ENCODE measurements around the gene AUNIP.
"Not testable (repeated sequence)": the region's sequence is repeated elsewhere in the genome, so short reads cannot be mapped to it uniquely, and the experiment has no call there.

The AUNIP gene

GRCh38 chr1:25839808-25840207, 19.4 kb downstream of the AUNIP start:
- not testable (repeated sequence) for H3K27me3 ChIP-seq (ENCODE audit: control insufficient read depth, insufficient read depth, low read length)
- peaks cover 20% of the 10 kb centered on the region for H3K36me3 ChIP-seq (ENCODE audit: control insufficient read depth, insufficient read depth, low read length)

DNA sequence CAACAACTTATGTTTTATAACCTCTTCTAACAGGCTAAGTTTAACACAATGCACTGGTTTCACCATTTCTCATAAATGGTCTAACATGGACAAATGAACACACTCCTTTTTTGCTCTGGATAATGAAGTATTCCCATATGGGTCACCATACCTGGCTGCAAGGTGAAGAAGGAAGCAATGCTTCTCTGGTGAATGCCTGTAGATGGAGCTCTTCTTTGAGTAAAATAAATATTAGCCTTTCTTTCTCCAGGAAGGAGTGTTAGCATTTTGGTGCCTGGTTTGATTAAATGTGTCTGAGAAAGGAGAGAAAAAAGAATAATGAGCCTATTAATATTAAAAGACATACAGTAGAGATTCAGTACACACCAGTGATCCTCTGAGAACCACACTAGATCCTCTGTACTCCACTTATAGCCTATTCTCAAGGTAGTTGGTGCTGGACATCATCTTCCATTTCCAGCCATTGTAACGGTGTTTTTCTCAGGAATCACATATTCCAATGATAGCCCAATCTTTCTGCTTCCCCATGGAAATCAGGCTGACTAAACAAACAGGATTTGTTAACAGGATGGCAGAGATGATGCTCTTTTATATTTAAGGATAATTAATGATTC, 21.9 kb downstream of the AUNIP start:
- Histone ChIP-seq H3K27ac (ENCODE audit: low read depth, low read length) (no peak overlapping the region), H3K36me3 (ENCODE audit: control insufficient read depth, insufficient read depth, low read length) (peaks cover 42% of the 10 kb centered on the region), H3K4me1 (ENCODE audit: control insufficient read depth, insufficient read depth, low read length) (peaks cover 5% of the 10 kb centered on the region; the same call in 1 of the 2 replicates), H3K27me3 (ENCODE audit: control insufficient read depth, insufficient read depth, low read length) (no peaks in the 10 kb centered on the region), H3K9ac (ENCODE audit: low read length) (no peak overlapping the region), H3K9me3 (ENCODE audit: control insufficient read depth, insufficient read depth, low read depth, low read length) (no peaks in the 10 kb centered on the region), H3K4me3 (ENCODE audit: low read depth, low read length) (no peak overlapping the region)

More at GRCh38 chr1:25839808-25840207, 19.4 kb downstream of the AUNIP start:
- not testable (repeated sequence) for H3K9me3 ChIP-seq (ENCODE audit: control insufficient read depth, insufficient read depth, low read depth, low read length); H3K9ac ChIP-seq (ENCODE audit: low read length); H3K27ac ChIP-seq (ENCODE audit: low read depth, low read length); H3K4me1 ChIP-seq (ENCODE audit: control insufficient read depth, insufficient read depth, low read length); H3K4me3 ChIP-seq (ENCODE audit: low read depth, low read length)

DNA sequence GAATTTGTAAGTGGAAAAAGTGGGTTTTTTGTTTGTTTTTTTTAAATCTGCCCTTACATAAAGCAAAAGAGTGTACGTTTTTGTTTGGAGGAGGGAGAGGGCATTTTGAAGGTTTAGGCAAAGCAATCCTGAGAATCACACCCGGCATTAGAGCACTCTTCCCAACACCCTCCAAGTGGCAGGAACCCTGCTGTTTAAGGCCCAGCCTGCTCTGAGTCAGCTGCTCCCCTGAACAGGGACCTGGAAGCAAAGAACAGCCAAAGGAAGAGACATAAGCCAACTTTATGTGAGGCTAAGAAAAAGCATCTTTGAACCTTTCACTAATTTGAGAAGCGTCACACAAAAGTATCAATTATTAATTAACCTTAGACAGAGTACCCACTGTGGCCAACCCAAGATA, 22.6 kb downstream of the AUNIP start:
- no peaks in the 10 kb centered on the region for H3K27me3 ChIP-seq (ENCODE audit: control insufficient read depth, insufficient read depth, low read length)
- H3K9ac ChIP-seq (ENCODE audit: low read length), result no peak overlapping the region
- no peaks in the 10 kb centered on the region for H3K9me3 ChIP-seq (ENCODE audit: control insufficient read depth, insufficient read depth, low read depth, low read length)
- peaks cover 49% of the 10 kb centered on the region for H3K36me3 ChIP-seq (ENCODE audit: control insufficient read depth, insufficient read depth, low read length)
- H3K27ac ChIP-seq (ENCODE audit: low read depth, low read length), result no peak overlapping the region
- H3K4me1 ChIP-seq (ENCODE audit: control insufficient read depth, insufficient read depth, low read length), result peaks cover 5% of the 10 kb centered on the region; the same call in 1 of the 2 replicates
- no peak overlapping the region for H3K4me3 ChIP-seq (ENCODE audit: low read depth, low read length)

GRCh38 chr1:25834894-25835293, 24.4 kb downstream of the AUNIP start:
- Histone ChIP-seq H3K9ac (ENCODE audit: low read length) (no peak overlapping the region), H3K27me3 (ENCODE audit: control insufficient read depth, insufficient read depth, low read length) (no peaks in the 10 kb centered on the region), H3K4me3 (ENCODE audit: low read depth, low read length) (no peak overlapping the region), H3K27ac (ENCODE audit: low read depth, low read length) (no peak overlapping the region), H3K36me3 (ENCODE audit: control insufficient read depth, insufficient read depth, low read length) (peaks cover 67% of the 10 kb centered on the region), H3K9me3 (ENCODE audit: control insufficient read depth, insufficient read depth, low read depth, low read length) (no peaks in the 10 kb centered on the region), H3K4me1 (ENCODE audit: control insufficient read depth, insufficient read depth, low read length) (peaks cover 5% of the 10 kb centered on the region; the same call in 1 of the 2 replicates)

- Histone ChIP-seq H3K4me3 (ENCODE audit: low read depth, low read length) (no peak overlapping the region), H3K9ac (ENCODE audit: low read length) (no peak overlapping the region), H3K27me3 (ENCODE audit: control insufficient read depth, insufficient read depth, low read length) (no peaks in the 10 kb centered on the region), H3K9me3 (ENCODE audit: control insufficient read depth, insufficient read depth, low read depth, low read length) (no peaks in the 10 kb centered on the region), H3K4me1 (ENCODE audit: control insufficient read depth, insufficient read depth, low read length) (peaks cover 5% of the 10 kb centered on the region; the same call in 1 of the 2 replicates), H3K36me3 (ENCODE audit: control insufficient read depth, insufficient read depth, low read length) (peaks cover 84% of the 10 kb centered on the region), H3K27ac (ENCODE audit: low read depth, low read length) (no peak overlapping the region)
These were observed 26.1 kb downstream of the AUNIP start for GRCh38 chr1:25833158-25833557.

DNA sequence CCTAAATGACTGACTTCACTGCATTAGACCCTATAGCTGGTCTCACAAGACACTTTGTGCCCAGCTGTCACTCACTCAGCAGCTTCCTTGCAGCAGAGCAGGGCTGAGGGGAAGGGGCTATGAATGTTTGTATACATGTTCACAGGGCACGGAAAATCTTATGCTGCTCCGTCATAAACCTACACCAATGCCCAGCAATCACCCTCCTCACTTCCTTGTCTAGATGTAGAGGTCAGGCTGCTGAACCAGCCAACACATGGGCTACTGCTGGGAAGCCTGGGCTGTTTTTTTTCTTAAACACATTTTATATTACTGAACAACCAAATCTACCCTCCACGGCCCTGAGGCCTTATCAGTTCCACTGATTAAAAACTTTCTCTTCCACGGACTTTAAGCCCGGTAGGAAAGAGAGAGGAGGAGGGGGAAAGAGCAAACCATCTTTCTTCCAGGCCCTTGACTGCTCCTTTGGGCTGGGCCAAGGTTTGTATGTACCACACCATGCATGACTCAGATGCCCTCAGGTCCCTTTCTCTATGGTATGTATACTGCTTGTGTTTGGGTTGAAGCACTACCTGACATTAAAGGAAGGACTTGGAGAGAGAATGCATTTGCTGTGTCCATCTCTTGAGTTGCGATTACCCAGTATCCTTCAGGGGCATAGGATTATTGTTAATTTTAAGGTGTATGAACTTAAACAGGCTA, 26.8 kb downstream of the AUNIP start:
- H3K36me3 ChIP-seq (ENCODE audit: control insufficient read depth, insufficient read depth, low read length), result peaks cover 91% of the 10 kb centered on the region
- H3K9ac ChIP-seq (ENCODE audit: low read length), result no peak overlapping the region

GRCh38 chr1:25831569-25832196, 27.6 kb downstream of the AUNIP start:
- no peak overlapping the region for H3K4me3 ChIP-seq (ENCODE audit: low read depth, low read length)
- peaks cover under 1% of the 10 kb centered on the region; the same call in 1 of the 2 replicates for H3K4me1 ChIP-seq (ENCODE audit: control insufficient read depth, insufficient read depth, low read length)
- no peak overlapping the region for H3K9ac ChIP-seq (ENCODE audit: low read length)
- no peak overlapping the region for H3K27ac ChIP-seq (ENCODE audit: low read depth, low read length)
- H3K36me3 ChIP-seq (ENCODE audit: control insufficient read depth, insufficient read depth, low read length), result peaks cover 91% of the 10 kb centered on the region
- H3K27me3 ChIP-seq (ENCODE audit: control insufficient read depth, insufficient read depth, low read length), result no peaks in the 10 kb centered on the region
- H3K9me3 ChIP-seq (ENCODE audit: control insufficient read depth, insufficient read depth, low read depth, low read length), result no peaks in the 10 kb centered on the region

More for the DNA sequence above, 26.8 kb downstream of the AUNIP start:
- peaks cover 5% of the 10 kb centered on the region; the same call in 1 of the 2 replicates for H3K4me1 ChIP-seq (ENCODE audit: control insufficient read depth, insufficient read depth, low read length)
- H3K27ac ChIP-seq (ENCODE audit: low read depth, low read length), result no peak overlapping the region
- H3K4me3 ChIP-seq (ENCODE audit: low read depth, low read length), result no peak overlapping the region
- no peaks in the 10 kb centered on the region for H3K9me3 ChIP-seq (ENCODE audit: control insufficient read depth, insufficient read depth, low read depth, low read length)
- H3K27me3 ChIP-seq (ENCODE audit: control insufficient read depth, insufficient read depth, low read length), result no peaks in the 10 kb centered on the region

- H3K27ac ChIP-seq (ENCODE audit: low read depth, low read length), result no peak overlapping the region
- peaks cover 82% of the 10 kb centered on the region for H3K36me3 ChIP-seq (ENCODE audit: control insufficient read depth, insufficient read depth, low read length)
- no peak overlapping the region for H3K9ac ChIP-seq (ENCODE audit: low read length)
- no peaks in the 10 kb centered on the region for H3K9me3 ChIP-seq (ENCODE audit: control insufficient read depth, insufficient read depth, low read depth, low read length)
- H3K4me1 ChIP-seq (ENCODE audit: control insufficient read depth, insufficient read depth, low read length), result no peaks in the 10 kb centered on the region; the same call in 1 of the 2 replicates
- no peak overlapping the region for H3K4me3 ChIP-seq (ENCODE audit: low read depth, low read length)
- H3K27me3 ChIP-seq (ENCODE audit: control insufficient read depth, insufficient read depth, low read length), result no peaks in the 10 kb centered on the region
These were observed 30.2 kb downstream of the AUNIP start for GRCh38 chr1:25829046-25829445.

DNA sequence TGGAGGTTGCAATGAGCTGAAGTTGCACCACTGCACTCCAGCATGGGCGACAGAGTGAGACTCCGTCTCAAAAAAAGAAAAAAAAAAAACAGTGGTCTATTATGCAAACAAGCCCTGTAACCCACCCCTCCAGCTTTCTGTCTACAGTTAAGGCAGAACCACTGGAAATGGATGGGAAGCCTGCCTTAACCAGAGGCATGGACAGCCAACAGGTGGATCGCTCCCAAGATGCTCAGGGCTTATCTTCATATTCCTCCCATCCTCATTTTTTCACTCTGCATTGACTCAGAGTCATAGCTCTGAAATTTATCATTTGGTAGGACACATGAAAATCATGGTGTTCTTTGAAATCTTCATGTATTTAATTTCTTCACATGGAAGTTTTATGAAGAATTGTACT, 30.8 kb downstream of the AUNIP start:
- no peak overlapping the region for H3K4me3 ChIP-seq (ENCODE audit: low read depth, low read length)
- no peak overlapping the region for H3K27ac ChIP-seq (ENCODE audit: low read depth, low read length)
- H3K4me1 ChIP-seq (ENCODE audit: control insufficient read depth, insufficient read depth, low read length), result no peaks in the 10 kb centered on the region; the same call in 1 of the 2 replicates
- no peaks in the 10 kb centered on the region for H3K9me3 ChIP-seq (ENCODE audit: control insufficient read depth, insufficient read depth, low read depth, low read length)
- H3K27me3 ChIP-seq (ENCODE audit: control insufficient read depth, insufficient read depth, low read length), result no peaks in the 10 kb centered on the region
- H3K36me3 ChIP-seq (ENCODE audit: control insufficient read depth, insufficient read depth, low read length), result peaks cover 77% of the 10 kb centered on the region
- H3K9ac ChIP-seq (ENCODE audit: low read length), result no peak overlapping the region

GRCh38 chr1:25826571-25826970, 32.7 kb downstream of the AUNIP start:
- H3K4me1 ChIP-seq (ENCODE audit: control insufficient read depth, insufficient read depth, low read length), result peaks cover 3% of the 10 kb centered on the region; the same call in 1 of the 2 replicates
- no peak overlapping the region for H3K9ac ChIP-seq (ENCODE audit: low read length)
- no peaks in the 10 kb centered on the region for H3K27me3 ChIP-seq (ENCODE audit: control insufficient read depth, insufficient read depth, low read length)
- no peak overlapping the region for H3K4me3 ChIP-seq (ENCODE audit: low read depth, low read length)
- H3K27ac ChIP-seq (ENCODE audit: low read depth, low read length), result no peak overlapping the region
- peaks cover 58% of the 10 kb centered on the region for H3K36me3 ChIP-seq (ENCODE audit: control insufficient read depth, insufficient read depth, low read length)
- no peaks in the 10 kb centered on the region for H3K9me3 ChIP-seq (ENCODE audit: control insufficient read depth, insufficient read depth, low read depth, low read length)

GRCh38 chr1:25825605-25826004, 33.7 kb downstream of the AUNIP start:
- Histone ChIP-seq H3K9me3 (ENCODE audit: control insufficient read depth, insufficient read depth, low read depth, low read length) (no peaks in the 10 kb centered on the region), H3K36me3 (ENCODE audit: control insufficient read depth, insufficient read depth, low read length) (peaks cover 48% of the 10 kb centered on the region), H3K27ac (ENCODE audit: low read depth, low read length) (no peak overlapping the region), H3K27me3 (ENCODE audit: control insufficient read depth, insufficient read depth, low read length) (no peaks in the 10 kb centered on the region), H3K4me1 (ENCODE audit: control insufficient read depth, insufficient read depth, low read length) (peaks cover 10% of the 10 kb centered on the region; the same call in 1 of the 2 replicates), H3K4me3 (ENCODE audit: low read depth, low read length) (no peak overlapping the region), H3K9ac (ENCODE audit: low read length) (no peak overlapping the region)
